ENCODE measurements around the gene SND1. TPM values are rescaled to one million over a fixed set of nuclear protein-coding genes. Genes with fewer than 3 reads are reported as not detected.

SND1 gene
- total and polyA plus RNA-seq, 2 donors (not counting 1 experiment from before 2014, with no cell fraction given): 44.4 to 165 TPM

DNA sequence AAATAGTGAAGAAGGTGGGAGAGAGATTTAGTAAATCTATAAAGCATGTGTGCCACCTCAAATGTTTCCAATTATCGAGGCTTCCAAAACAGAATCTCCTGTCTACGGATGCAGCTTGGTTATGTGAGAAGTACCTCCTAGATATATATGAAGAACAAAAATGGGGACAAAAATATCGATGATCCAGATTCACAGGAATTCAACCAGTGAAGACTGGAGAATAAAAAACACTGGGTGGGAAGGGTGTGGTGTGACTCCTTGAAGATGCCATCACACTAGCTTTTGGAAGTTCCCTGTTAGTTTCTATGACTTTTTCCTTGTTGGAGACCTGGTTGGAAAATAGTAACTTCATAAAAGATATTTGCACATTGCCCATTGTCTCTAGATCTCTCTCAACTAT, 226.8 kb downstream of the SND1 start:
- no peak for TF ChIP-seq EZH2 (IDR thresholded peaks at IDR 0.05; ENCODE audit: borderline replicate concordance, insufficient read depth, low read depth, low read length, poor library complexity, severe bottlenecking)
- TF ChIP-seq, protein P1, sequence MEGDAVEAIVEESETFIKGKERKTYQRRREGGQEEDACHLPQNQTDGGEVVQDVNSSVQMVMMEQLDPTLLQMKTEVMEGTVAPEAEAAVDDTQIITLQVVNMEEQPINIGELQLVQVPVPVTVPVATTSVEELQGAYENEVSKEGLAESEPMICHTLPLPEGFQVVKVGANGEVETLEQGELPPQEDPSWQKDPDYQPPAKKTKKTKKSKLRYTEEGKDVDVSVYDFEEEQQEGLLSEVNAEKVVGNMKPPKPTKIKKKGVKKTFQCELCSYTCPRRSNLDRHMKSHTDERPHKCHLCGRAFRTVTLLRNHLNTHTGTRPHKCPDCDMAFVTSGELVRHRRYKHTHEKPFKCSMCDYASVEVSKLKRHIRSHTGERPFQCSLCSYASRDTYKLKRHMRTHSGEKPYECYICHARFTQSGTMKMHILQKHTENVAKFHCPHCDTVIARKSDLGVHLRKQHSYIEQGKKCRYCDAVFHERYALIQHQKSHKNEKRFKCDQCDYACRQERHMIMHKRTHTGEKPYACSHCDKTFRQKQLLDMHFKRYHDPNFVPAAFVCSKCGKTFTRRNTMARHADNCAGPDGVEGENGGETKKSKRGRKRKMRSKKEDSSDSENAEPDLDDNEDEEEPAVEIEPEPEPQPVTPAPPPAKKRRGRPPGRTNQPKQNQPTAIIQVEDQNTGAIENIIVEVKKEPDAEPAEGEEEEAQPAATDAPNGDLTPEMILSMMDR (IDR thresholded peaks at IDR 0.05): no peak
- no peaks in the 10 kb centered on the region for H3K27me3 Mint-ChIP-seq
- peaks cover 7% of the 10 kb centered on the region for H4K20me1 ChIP-seq (ENCODE audit: control insufficient read depth, insufficient read depth, low read length, poor library complexity, severe bottlenecking)
- no peaks in the 10 kb centered on the region for H3K9me3 Mint-ChIP-seq (ENCODE audit: insufficient read depth)
- no peak overlapping the region for H3K27ac Mint-ChIP-seq
- POLR2A ChIA-PET: no interaction called here
- no peak overlapping the region for H3K4me2 ChIP-seq (replicated peaks; ENCODE audit: low read depth, low read length, poor library complexity, severe bottlenecking)
- H3K9me3 ChIP-seq (ENCODE audit: control extremely low read depth in 1 of 3, control insufficient read depth in 2 of 3, insufficient read depth in 1 of 3, low read length in 2 of 3): no peaks in the 10 kb centered on the region
- no peak for DNase-seq
- CTCF ChIA-PET: no interaction called here
- H3K4me1 Mint-ChIP-seq: peaks cover 1% of the 10 kb centered on the region
- H3K9ac ChIP-seq (ENCODE audit: low read length): no peak overlapping the region
- WGBS (ENCODE audit: insufficient coverage): 100% methylated on average over 1 of the region's 3 CpGs
- H3K4me3 ChIP-seq (ENCODE audit: control extremely low read depth in 1 of 5, extremely low read depth in 1 of 5, insufficient read depth in 1 of 5, low read depth in 2 of 5, low read length in 4 of 5): no peak overlapping the region
- H3K27me3 ChIP-seq (replicated peaks in 1 of 4; ENCODE audit: control extremely low read depth in 1 of 4, control insufficient read depth in 3 of 4, insufficient read depth in 4 of 4, low read length in 3 of 4): no peaks in the 10 kb centered on the region
- no peak overlapping the region for H3K4me3 Mint-ChIP-seq
- no peak for ATAC-seq (ENCODE audit: low read depth)
- intact Hi-C loops (cut with micrococcal nuclease): no loop called here
- H3K4me1 ChIP-seq (ENCODE audit: control insufficient read depth in 2 of 2, insufficient read depth in 2 of 2, low read length in 2 of 2): no peaks in the 10 kb centered on the region
- no peak overlapping the region for H2AFZ ChIP-seq (ENCODE audit: insufficient read depth, low read depth, low read length, poor library complexity, severe bottlenecking)
- H3K36me3 ChIP-seq (replicated peaks in 1 of 2; ENCODE audit: control extremely low read depth in 1 of 2, control insufficient read depth in 1 of 2, extremely low read depth in 1 of 2, insufficient read depth in 2 of 2, low read length in 1 of 2): no peaks in the 10 kb centered on the region
- H3K79me2 ChIP-seq (ENCODE audit: control insufficient read depth, insufficient read depth, low read length): no peaks in the 10 kb centered on the region
- no peak overlapping the region for H3K27ac ChIP-seq (ENCODE audit: low read length in 2 of 2)

DNA sequence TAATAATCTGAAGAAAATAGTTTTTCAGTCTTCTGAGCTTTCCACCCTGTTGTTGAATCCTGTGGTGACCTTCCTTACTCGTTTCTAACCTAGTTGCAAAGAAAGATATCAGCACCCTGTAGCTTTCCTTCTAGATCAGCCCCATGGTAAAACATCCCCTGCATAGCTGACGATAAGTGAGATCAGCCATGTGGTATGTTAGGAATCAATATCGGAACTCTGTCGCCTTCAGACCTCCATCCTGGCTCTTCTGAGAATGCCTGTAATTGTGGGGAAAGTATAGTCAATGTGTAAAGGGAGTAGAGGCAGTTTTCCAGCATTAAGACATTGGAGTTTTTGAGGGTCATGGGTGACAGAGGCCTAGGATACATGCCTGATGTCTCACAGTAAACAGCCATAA, 227.4 kb downstream of the SND1 start:
- ChIA-PET POLR2A (no interaction called here), CTCF (no interaction called here)
- 100% methylated on average over 2 of the region's 4 CpGs for WGBS (ENCODE audit: insufficient coverage)
- Mint-ChIP-seq H3K27me3 (no peaks in the 10 kb centered on the region), H3K9me3 (ENCODE audit: insufficient read depth) (no peaks in the 10 kb centered on the region), H3K4me3 (no peak overlapping the region), H3K4me1 (peaks cover 1% of the 10 kb centered on the region), H3K27ac (no peak overlapping the region)
- H2AFZ ChIP-seq (ENCODE audit: insufficient read depth, low read depth, low read length, poor library complexity, severe bottlenecking): no peak overlapping the region
- no peak overlapping the region for H3K4me2 ChIP-seq (replicated peaks; ENCODE audit: low read depth, low read length, poor library complexity, severe bottlenecking)
- intact Hi-C loops (cut with micrococcal nuclease): no loop called here
- DNase-seq: no peak
- H3K9me3 ChIP-seq (ENCODE audit: control extremely low read depth in 1 of 3, control insufficient read depth in 2 of 3, insufficient read depth in 1 of 3, low read length in 2 of 3): no peaks in the 10 kb centered on the region
- peaks cover 7% of the 10 kb centered on the region for H4K20me1 ChIP-seq (ENCODE audit: control insufficient read depth, insufficient read depth, low read length, poor library complexity, severe bottlenecking)
- H3K36me3 ChIP-seq (replicated peaks in 1 of 2; ENCODE audit: control extremely low read depth in 1 of 2, control insufficient read depth in 1 of 2, extremely low read depth in 1 of 2, insufficient read depth in 2 of 2, low read length in 1 of 2): no peaks in the 10 kb centered on the region
- H3K4me1 ChIP-seq (ENCODE audit: control insufficient read depth in 2 of 2, insufficient read depth in 2 of 2, low read length in 2 of 2): no peaks in the 10 kb centered on the region
- H3K79me2 ChIP-seq (ENCODE audit: control insufficient read depth, insufficient read depth, low read length): no peaks in the 10 kb centered on the region
- no peak for ATAC-seq (ENCODE audit: low read depth)
- no peak overlapping the region for H3K27ac ChIP-seq (ENCODE audit: low read length in 2 of 2)
- H3K27me3 ChIP-seq (replicated peaks in 1 of 4; ENCODE audit: control extremely low read depth in 1 of 4, control insufficient read depth in 3 of 4, insufficient read depth in 4 of 4, low read length in 3 of 4): no peaks in the 10 kb centered on the region
- no peak overlapping the region for H3K9ac ChIP-seq (ENCODE audit: low read length)
- H3K4me3 ChIP-seq (ENCODE audit: control extremely low read depth in 1 of 5, extremely low read depth in 1 of 5, insufficient read depth in 1 of 5, low read depth in 2 of 5, low read length in 4 of 5): no peak overlapping the region
- no peak for TF ChIP-seq EZH2 (IDR thresholded peaks at IDR 0.05; ENCODE audit: borderline replicate concordance, insufficient read depth, low read depth, low read length, poor library complexity, severe bottlenecking)
- TF ChIP-seq, protein P1 (IDR thresholded peaks at IDR 0.05): no peak

Measured in B cell (primary cell).